Loucy (cell line): Measurements from ENCODE around the gene SCARF2.

Experiments used
- EZH2phosphoT487 ChIP-seq: fragments of 200-600 bp; IDR thresholded peaks from 2 replicates; pipeline ENCODE4 v1.6.1; 2018; ENCODE audit warnings: antibody characterized with exemption, mild to moderate bottlenecking, moderate library complexity, borderline replicate concordance
- TF ChIP-seq, protein P1 (sequence below): fragments of 200-600 bp; sonication (generic); conservative IDR thresholded peaks from 2 replicates; pipeline ENCODE4 v1.5.1; 2014; ENCODE audit warnings: mild to moderate bottlenecking, antibody characterized with exemption, low read length

GRCh38 chr22:20393705-20394476 is 43.7 kb downstream of the SCARF2 start, which contains the start of gene ZNF74:
- TF ChIP-seq, protein P1, sequence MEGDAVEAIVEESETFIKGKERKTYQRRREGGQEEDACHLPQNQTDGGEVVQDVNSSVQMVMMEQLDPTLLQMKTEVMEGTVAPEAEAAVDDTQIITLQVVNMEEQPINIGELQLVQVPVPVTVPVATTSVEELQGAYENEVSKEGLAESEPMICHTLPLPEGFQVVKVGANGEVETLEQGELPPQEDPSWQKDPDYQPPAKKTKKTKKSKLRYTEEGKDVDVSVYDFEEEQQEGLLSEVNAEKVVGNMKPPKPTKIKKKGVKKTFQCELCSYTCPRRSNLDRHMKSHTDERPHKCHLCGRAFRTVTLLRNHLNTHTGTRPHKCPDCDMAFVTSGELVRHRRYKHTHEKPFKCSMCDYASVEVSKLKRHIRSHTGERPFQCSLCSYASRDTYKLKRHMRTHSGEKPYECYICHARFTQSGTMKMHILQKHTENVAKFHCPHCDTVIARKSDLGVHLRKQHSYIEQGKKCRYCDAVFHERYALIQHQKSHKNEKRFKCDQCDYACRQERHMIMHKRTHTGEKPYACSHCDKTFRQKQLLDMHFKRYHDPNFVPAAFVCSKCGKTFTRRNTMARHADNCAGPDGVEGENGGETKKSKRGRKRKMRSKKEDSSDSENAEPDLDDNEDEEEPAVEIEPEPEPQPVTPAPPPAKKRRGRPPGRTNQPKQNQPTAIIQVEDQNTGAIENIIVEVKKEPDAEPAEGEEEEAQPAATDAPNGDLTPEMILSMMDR: no peak
- no peak for TF ChIP-seq EZH2phosphoT487
